GM18909 (cell line): ENCODE measurements around the gene USP10.
"Not testable (repeated sequence)": the region's sequence is repeated elsewhere in the genome, so short reads cannot be mapped to it uniquely, and the experiment has no call there.

Experiments
- ATAC-seq: cut with Tn5 transposase; IDR thresholded peaks from one replicate; pipeline ENCODE4 v1.9.1; 2021; ENCODE audit warnings: mild to moderate bottlenecking; ENCODE audit not compliant: unreplicated experiment, poor library complexity

USP10 gene

DNA sequence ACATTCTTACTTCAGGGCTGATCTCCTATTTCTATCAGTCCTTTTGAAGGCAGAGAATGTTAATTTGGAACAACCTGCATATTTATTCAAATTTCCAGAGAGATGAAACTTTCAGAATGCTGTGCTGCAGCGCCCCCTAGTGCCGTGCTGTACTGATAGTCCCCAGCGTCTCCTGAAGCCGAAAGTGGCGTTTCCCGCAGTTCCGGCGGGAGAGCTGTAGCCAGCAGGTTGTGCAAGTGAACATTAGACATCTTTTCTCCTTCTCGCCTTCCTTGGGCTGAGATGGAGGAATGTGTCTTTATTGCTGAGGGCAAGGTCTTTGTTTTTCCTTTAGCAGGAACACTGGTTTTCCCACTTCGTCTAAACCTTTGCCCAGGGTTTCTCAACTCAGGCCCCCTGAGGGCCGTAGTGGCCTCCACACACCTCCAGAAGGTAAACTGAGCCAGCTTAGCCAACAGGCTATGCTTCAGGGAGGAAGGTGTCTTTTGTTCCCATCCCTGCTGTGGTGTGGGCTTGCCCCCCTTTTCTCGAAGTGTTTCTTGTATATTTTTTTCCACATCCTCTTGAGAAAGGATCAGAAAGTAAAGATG is 26.4 kb downstream of the USP10 start:
- ATAC-seq = peak; percentile 43

GRCh38 chr16:84726669-84727467 is 27.1 kb downstream of the USP10 start:
- peak; percentile 37 for ATAC-seq

DNA sequence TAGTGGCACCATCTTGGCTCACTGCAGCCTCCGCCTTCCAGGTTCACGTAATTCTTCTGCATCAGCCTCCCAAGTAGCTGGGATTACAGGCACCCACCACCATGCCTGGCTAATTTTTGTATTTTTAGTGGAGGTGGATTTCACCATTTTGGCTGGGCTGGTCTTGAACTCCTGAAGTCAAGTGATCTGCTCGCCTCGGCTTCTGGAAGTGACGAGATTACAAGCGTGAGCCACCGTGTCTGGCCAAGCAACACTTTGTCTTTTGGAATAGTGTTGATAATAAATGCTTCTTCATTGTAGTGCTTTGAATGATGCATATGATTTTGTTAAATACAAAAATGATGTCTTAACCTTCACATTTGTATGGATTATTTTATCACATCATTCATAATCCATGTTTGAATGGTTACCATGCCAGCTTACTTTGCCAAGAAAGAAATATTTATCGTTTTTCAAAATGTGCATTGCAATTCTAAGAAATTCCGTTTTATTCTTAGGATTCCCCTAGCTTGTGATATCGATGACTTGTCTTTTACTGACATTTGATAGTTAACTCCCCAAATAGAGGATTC is 29.1 kb downstream of the USP10 start:
- no peak for ATAC-seq

DNA sequence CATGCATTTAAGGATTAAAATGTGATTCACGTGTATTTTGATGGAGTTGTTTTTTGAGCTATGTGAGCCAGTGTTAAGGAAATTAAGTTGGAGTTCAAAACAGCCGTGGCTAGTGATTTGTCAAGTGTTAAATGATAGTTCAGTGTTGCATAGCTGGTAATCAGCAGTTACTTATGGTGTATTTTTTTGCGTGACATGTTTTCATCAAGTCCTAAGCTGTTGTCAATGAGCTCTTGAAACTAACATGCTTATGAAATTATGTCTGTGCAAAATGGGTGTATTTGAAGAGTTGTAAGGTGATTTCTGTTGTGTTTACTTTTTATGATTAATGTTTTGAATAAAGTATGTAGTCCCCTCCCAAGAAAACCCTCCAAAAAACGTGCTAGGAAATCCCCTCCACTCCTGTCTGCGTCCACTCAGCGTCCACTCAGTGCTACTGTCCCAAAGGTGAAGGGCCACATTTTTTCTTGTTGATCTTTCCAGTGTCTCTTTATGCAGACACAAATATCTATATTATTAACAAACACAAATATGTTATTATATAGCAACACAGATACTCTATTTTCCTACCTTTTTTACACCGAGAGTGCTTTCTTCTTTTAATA is 30.0 kb downstream of the USP10 start:
- ATAC-seq = no peak

GRCh38 chr16:84730406-84731106 is 30.8 kb downstream of the USP10 start:
- ATAC-seq = no peak

DNA sequence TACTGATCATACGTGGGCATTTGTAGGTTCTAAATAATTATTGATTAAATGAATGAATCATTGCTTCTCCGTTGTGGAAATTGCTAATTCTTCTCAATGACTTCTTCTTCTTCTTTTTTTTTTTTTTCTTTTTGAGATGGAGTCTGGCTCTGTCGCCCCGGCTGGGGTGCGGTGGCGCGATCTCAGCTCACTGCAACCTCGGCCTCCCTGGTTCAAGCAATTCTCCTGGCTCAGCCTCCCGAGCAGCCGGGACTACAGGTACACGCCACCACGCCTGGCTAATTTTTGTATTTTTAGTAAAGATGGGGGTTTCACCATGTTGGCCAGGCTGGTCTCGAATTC is 32.5 kb downstream of the USP10 start:
- not testable (repeated sequence) for ATAC-seq

DNA sequence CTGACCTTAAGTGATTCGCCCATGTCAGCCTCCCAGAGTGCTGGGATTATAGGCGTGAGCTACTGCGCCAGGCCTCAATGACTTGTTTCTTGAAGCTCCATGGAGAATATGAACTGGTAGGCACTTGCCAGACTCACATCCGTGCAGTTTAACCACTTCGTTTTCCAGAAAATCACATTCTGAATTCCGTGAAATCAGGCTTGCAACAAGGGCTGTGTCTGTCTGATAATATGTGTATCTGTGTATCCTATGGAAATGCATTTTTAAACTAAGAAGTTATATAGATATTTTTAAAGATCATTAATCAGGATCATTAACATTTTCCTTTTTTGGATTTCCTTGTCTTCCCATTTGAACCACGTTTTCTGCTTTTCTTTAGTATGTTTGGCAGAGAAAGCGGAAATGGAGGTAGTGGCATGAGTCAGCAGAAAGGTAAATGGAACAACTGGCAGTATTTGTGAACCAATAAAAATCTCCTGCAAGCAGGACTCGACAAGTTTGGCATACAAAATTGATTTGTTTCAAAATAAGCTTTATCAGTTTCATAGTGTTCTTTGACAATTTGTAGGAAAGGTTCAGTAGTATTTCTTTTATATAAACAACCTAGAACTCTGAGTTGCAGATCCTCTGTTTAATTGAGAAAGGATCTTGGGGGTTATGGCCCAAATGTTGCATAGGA is 33.0 kb downstream of the USP10 start:
- no peak for ATAC-seq

DNA sequence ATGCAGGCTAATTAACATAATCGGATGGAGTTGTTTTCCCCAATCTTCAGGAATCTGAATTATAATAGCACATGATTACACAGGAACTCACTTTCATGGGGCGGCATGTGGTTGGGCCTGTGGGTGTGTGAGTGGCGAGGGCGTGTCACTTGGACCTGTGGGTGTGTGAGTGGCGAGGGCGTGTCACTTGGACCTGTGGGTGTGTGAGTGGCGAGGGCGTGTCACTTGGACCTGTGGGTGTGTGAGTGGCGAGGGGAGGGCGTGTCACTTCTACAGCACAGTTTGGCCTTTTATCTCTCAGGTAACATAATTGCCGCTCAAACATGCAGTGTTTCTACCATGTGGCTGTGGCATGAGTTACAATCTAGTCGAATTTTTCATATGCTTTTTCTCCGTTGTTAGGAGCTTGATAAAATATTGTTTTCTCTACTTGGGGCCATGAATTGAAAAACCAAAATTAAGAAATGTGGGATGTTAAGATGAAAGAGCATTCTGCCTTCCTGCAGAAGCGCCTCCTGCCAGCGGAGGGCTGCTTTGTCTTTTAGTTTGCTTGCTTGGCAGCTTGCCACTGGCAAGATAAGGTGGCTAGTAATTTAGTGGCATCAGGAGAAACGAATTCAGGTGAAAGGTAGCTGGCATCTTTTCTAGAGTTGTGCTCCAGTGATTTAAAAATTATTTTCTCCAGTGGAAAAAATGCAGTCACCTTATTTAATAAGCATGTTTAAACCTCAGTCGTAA is 36.2 kb downstream of the USP10 start:
- no peak for ATAC-seq

DNA sequence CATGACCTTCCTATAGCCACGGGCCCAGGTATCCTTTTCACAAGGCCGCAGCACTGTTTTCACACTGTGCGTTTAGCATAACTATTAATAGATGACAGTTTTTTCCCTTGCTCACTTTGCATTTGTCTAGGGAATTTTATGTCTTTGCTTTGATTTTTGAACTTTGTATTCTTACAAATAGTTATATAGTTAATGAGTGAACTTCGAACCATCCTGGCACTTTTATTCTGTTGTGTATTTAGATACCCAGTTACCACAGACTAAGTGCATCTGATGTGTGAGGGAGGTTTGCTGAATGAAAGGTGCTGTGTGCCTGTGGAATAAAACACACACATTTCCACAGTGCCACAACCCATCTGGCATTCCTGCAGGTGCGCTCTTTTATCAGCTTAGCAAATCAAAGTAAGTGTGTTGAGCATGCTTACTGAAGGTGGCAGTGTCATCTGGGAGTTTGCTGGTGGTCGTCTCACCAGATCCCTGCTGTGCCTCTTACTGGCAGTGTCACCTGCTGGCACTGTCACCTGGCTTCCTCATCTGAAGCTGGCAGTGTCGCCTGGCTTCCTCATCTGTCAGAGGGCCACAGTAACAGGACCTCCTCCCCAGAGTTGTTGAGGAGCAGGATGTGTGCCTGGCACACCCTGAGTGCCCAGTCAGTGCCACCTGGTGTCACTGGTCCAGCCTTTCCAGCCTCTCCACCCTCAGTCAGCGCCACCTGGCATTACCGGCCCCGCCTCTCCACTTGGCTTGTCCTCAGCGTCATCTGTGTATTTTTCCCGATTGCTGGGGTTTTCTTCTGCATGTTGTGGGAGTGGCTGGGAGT is 37.6 kb downstream of the USP10 start:
- ATAC-seq = no peak

DNA sequence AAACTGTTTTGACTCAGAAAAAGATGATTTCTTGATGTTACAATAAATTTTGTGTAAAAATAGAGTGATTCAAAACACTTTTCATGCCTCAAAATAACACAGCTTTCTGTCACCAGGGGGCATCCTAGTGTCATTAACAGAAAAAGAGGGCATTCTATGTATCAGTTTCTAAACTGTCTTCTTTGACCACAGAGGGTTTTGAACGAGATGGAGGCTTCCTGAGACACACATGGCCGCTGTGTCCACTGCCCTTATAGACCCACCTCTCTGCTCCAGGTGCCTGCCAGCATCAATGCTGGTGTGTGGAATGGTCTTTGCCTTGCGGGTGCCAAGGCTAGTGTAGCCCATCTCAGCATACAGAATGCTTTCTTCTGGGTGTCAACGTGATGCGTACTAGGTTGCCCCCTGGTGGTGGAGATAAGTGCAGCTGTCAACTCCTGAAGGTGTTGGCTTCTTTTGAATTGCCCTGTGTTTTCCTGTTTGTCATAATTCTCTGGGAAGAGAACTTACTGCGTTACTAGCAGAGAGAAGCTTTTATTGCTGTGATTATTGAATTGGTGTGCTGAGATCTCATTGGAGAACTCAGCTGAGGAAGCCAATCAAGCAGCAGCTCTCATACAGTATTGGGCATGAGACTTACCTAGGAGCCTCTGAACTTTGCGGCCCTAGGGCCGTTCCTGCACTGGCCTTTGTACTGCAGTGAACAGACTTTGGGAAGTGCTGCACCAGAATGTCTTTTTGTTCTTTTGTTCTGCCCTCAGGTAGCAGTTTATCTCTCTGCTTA is 38.6 kb downstream of the USP10 start:
- ATAC-seq = peak; percentile 67

DNA sequence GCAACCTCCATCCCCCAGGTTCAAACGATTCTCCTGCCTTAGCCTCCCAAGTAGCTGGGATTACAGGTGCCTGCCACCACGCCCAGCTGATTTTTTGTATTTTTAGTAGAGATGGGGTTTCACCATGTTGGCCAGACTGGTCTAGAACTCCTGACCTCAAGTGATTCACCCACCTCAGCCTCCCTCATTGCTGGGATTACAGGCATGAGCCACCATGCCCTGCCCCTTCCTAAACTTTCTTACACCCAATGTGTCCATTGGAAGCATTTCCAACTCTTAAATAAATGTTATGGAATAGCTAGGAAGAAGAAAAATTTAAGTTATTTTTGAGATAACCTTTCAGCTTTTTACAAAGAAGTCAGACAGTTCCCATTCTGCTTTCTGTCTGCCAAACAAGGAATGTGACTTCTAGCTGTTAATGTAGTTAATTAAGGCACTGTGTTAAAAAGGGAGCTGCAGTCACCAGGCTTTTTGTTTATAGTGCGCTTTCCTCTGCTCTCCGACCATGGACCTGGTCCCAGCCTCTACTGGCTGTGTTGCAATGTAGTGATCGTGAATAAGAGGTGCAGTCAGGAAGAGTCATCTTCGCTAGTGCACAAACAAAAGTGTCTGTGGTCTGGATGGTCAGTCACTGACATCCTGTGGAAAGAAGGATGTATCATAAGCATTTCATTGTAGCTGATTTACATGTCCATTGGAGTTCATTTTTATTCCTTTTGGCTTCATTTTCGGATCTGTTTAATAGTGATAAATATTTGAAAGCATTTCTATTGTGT is 39.7 kb downstream of the USP10 start:
- no peak for ATAC-seq

DNA sequence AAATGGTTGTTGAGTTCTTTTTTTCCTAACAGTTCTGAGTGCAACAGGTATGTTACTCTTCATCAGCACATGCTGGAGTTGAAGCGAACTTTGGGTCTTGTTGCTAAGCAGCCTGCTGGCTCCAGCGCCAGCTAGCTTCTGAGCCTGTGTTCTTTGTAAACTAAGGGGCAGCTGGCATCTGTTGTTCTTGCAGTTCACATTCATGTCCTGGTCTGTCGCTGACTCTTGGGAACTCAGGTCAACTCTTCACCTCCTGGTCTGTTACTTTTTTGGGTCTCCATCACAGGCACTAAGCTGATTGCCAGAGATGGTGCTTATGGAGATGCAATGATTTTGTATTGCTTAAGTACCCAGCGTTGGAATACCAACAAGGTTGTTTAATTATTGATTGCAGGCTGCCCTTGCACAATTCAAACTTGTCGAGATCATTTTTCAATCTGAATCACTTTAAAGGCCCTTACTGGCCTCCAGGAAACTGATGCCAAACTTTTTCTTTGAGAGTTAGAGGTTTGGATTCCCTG is 40.9 kb downstream of the USP10 start:
- no peak for ATAC-seq

DNA sequence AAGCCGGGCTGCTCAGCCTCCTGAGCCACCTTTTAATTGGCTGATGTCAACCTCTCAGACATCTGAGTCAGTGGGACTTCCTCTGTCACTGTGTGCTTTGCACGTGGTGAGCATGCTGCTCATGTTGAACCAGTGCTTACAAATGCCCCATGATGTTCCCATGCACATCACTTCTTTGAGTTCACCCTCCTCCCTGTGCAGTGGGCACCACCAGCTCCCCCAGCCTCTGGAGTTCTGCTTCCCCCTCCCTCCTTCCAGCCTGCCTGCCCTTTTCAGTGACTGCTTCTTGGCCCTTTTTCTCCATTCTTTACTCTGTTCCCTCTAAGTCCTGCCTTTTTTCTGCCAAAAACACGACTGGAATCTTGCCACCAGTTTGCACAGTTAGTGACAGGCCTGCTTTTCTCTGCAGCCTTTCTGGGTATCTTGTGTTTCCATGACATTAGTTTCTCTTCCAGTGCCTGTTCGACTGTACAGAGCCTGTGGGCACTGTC is 41.6 kb downstream of the USP10 start:
- ATAC-seq = no peak

DNA sequence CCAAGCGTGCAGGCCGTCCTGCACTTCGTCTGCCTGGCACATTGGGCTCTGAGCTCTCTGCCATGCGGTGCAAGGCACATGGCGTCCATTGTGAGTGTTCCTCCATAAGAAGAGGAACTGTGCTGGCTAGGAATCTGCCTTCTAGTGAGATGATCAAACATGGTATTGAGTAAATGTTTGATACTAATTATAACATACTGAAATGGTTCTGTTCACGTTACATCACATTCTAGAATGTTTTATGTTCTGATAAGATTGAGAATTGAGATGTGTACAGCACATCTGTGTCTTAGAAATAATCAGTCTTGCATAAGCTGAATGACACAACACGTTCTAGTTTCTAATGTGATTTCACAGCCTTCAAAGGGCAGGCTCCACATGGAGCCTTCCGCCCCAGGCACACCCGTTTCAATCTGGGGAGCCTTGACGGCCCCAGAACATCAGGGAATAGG is 42.9 kb downstream of the USP10 start:
- no peak for ATAC-seq

- ATAC-seq = no peak
Observed at GRCh38 chr16:84746231-84746630, 46.4 kb downstream of the USP10 start.

DNA sequence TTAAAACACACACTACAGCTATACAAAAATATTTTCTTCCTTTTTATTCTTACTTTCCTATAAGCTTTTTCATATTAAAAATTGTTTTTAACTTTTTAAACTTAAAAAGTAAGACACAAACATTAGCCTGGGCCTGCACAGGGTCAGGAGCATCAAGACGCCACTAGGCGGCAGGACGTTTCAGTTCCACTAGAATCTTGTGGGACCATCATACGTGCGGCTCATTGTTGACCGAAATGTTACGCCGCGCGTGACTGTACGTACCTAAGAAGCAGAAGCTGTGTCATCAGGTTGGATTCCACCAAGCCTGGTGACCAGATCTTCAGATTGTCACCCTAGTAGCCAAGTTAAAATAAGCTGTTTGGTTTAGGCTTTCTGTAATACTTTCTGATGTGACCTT is 47.1 kb downstream of the USP10 start:
- ATAC-seq = no peak

GRCh38 chr16:84748247-84748646 is 48.4 kb downstream of the USP10 start:
- ATAC-seq = not testable (repeated sequence)
